ENCODE data around the gene CYP19A1. TPM values are rescaled to one million over a fixed set of nuclear protein-coding genes. Genes with fewer than 3 reads are reported as not detected.

Gene CYP19A1
- total and polyA plus RNA-seq, 2 experiments from 2014 or later: 1.4 to 35.4 TPM

DNA sequence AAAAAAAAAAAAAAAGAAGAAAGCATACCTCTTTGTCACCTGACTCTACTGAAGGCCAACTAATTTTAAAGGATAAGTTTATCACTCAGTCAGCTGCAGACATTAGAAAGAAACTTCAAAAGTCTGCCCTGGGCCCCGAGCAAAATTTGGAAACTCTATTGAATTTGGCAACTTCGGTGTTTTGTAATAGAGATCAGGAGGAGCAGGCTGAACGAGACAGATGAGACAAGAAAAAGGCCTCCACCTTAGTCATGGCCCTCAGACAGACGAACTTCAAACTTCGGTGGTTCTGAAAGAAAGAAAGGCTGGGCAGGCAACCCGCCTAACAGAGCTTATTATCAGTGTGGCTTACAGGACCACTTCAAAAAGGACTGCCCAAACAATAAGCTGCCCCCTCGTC, 21.6 kb upstream of the CYP19A1 start:
- no peak overlapping the region for H3K4me2 ChIP-seq
- no peak overlapping the region for H2AFZ ChIP-seq
- H3K4me1 ChIP-seq (ENCODE audit: insufficient read depth): no peaks in the 10 kb centered on the region
- no peaks in the 10 kb centered on the region for H3K79me2 ChIP-seq
- no peaks in the 10 kb centered on the region for H3K9me3 ChIP-seq (ENCODE audit: low read depth)
- no peaks in the 10 kb centered on the region for H4K20me1 ChIP-seq (ENCODE audit: insufficient read depth, poor library complexity, severe bottlenecking)
- TF ChIP-seq, protein P1, sequence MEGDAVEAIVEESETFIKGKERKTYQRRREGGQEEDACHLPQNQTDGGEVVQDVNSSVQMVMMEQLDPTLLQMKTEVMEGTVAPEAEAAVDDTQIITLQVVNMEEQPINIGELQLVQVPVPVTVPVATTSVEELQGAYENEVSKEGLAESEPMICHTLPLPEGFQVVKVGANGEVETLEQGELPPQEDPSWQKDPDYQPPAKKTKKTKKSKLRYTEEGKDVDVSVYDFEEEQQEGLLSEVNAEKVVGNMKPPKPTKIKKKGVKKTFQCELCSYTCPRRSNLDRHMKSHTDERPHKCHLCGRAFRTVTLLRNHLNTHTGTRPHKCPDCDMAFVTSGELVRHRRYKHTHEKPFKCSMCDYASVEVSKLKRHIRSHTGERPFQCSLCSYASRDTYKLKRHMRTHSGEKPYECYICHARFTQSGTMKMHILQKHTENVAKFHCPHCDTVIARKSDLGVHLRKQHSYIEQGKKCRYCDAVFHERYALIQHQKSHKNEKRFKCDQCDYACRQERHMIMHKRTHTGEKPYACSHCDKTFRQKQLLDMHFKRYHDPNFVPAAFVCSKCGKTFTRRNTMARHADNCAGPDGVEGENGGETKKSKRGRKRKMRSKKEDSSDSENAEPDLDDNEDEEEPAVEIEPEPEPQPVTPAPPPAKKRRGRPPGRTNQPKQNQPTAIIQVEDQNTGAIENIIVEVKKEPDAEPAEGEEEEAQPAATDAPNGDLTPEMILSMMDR (IDR thresholded peaks at IDR 0.05; ENCODE audit: poor library complexity): no peak
- TF ChIP-seq EZH2 (IDR thresholded peaks at IDR 0.05; ENCODE audit: borderline replicate concordance) (no peak), EZH2phosphoT487 (IDR thresholded peaks at IDR 0.05; ENCODE audit: low read depth, severe bottlenecking, unreplicated experiment) (no peak)
- no peak overlapping the region for H3K27ac ChIP-seq
- DNase-seq (ENCODE audit: low spot score): no peak
- no peak overlapping the region for H3K4me3 ChIP-seq
- 89% methylated on average over 7 of the region's 7 CpGs for WGBS (ENCODE audit: low lambda C conversion rate, missing lambda C conversion rate)
- no peaks in the 10 kb centered on the region for H3K27me3 ChIP-seq
- no peaks in the 10 kb centered on the region for H3K36me3 ChIP-seq (replicated peaks; ENCODE audit: insufficient read depth, low read depth)
- H3K9me2 ChIP-seq (replicated peaks; ENCODE audit: insufficient read depth): no peaks in the 10 kb centered on the region

DNA sequence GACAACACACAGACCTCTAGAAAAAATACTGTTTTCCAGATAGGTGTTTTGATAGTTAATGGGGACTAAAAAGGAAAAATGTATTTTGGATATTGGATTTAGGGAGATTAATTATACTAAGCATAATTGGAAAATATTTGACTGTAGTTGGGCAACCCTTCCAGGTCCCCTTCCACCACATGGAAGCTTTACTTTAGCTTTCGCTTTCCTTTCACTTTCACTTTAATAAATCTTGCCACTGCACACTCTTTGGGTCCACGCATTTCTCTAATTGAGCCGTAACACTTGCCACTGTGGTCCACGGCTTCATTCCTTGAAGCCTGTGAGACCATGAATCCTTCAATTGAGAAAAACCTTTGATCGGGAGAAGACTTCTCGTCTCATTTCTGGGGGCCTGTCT, 18.6 kb upstream of the CYP19A1 start:
- no peaks in the 10 kb centered on the region for H3K27me3 ChIP-seq
- no peak overlapping the region for H3K27ac ChIP-seq
- H3K4me3 ChIP-seq: no peak overlapping the region
- DNase-seq (ENCODE audit: low spot score): no peak
- H3K9me2 ChIP-seq (replicated peaks; ENCODE audit: insufficient read depth): no peaks in the 10 kb centered on the region
- TF ChIP-seq EZH2 (IDR thresholded peaks at IDR 0.05; ENCODE audit: borderline replicate concordance) (no peak), EZH2phosphoT487 (IDR thresholded peaks at IDR 0.05; ENCODE audit: low read depth, severe bottlenecking, unreplicated experiment) (no peak)
- TF ChIP-seq, protein P1 (IDR thresholded peaks at IDR 0.05; ENCODE audit: poor library complexity): no peak
- H3K4me2 ChIP-seq: no peak overlapping the region
- H3K36me3 ChIP-seq (replicated peaks; ENCODE audit: insufficient read depth, low read depth): no peaks in the 10 kb centered on the region
- no peaks in the 10 kb centered on the region for H3K79me2 ChIP-seq
- 94% methylated on average over 6 of the region's 6 CpGs for WGBS (ENCODE audit: low lambda C conversion rate, missing lambda C conversion rate)
- H4K20me1 ChIP-seq (ENCODE audit: insufficient read depth, poor library complexity, severe bottlenecking): no peaks in the 10 kb centered on the region
- no peak overlapping the region for H2AFZ ChIP-seq
- no peaks in the 10 kb centered on the region for H3K9me3 ChIP-seq (ENCODE audit: low read depth)
- H3K4me1 ChIP-seq (ENCODE audit: insufficient read depth): no peaks in the 10 kb centered on the region

DNA sequence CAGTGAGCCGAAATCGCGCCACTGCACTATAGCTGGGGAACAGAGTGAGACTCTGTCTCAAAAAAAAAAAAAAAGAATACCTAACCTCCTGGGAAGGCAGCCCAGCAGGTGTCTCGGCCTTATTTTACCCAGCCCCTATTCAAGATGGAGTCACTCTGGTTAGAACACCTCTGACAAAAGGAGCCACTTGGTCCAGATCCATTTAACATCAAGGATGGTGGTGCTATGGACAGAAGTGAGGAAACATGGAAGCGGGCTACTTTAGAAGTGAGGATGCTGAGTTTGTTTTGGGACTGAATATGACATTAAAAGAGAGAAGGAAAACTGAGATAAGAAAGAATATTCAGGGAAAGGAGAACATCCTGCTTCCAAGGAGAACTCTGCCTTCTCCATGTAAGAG, 17.8 kb upstream of the CYP19A1 start:
- TF ChIP-seq, protein P1 (IDR thresholded peaks at IDR 0.05; ENCODE audit: poor library complexity): no peak
- TF ChIP-seq EZH2phosphoT487 (IDR thresholded peaks at IDR 0.05; ENCODE audit: low read depth, severe bottlenecking, unreplicated experiment) (no peak), EZH2 (IDR thresholded peaks at IDR 0.05; ENCODE audit: borderline replicate concordance) (no peak)
- H3K27ac ChIP-seq: no peak overlapping the region
- H3K4me3 ChIP-seq: no peak overlapping the region
- DNase-seq (ENCODE audit: low spot score): no peak
- H3K4me2 ChIP-seq: no peak overlapping the region
- H4K20me1 ChIP-seq (ENCODE audit: insufficient read depth, poor library complexity, severe bottlenecking): no peaks in the 10 kb centered on the region
- no peaks in the 10 kb centered on the region for H3K79me2 ChIP-seq
- no peaks in the 10 kb centered on the region for H3K4me1 ChIP-seq (ENCODE audit: insufficient read depth)
- 95% methylated on average over 5 of the region's 5 CpGs for WGBS (ENCODE audit: low lambda C conversion rate, missing lambda C conversion rate)
- no peaks in the 10 kb centered on the region for H3K27me3 ChIP-seq
- no peaks in the 10 kb centered on the region for H3K36me3 ChIP-seq (replicated peaks; ENCODE audit: insufficient read depth, low read depth)
- no peaks in the 10 kb centered on the region for H3K9me3 ChIP-seq (ENCODE audit: low read depth)
- H2AFZ ChIP-seq: no peak overlapping the region
- H3K9me2 ChIP-seq (replicated peaks; ENCODE audit: insufficient read depth): no peaks in the 10 kb centered on the region

DNA sequence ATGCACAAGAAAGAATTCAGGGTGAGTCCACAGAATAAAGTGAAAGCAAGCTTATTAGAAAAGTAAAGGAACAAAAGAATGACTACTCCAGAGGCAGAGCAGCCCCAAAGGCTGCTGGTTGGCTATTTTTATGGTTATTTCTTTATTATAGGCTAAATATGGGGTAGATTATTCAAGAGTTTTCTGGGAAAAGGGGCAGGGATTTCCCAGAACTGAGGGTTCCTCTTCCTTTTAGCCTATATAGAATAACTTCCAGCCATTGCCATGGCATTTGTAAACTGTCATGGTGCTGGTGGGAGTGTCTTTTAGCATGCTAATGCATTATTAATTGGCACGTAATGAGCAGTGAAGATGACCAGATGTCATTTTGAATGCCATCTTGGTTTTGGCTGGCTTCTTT, 16.7 kb upstream of the CYP19A1 start:
- 100% methylated on average over 1 of the region's 1 CpG for WGBS (ENCODE audit: low lambda C conversion rate, missing lambda C conversion rate)
- H3K79me2 ChIP-seq: no peaks in the 10 kb centered on the region
- H3K9me3 ChIP-seq (ENCODE audit: low read depth): no peaks in the 10 kb centered on the region
- no peak for DNase-seq (ENCODE audit: low spot score)
- H2AFZ ChIP-seq: no peak overlapping the region
- no peaks in the 10 kb centered on the region for H3K27me3 ChIP-seq
- no peak overlapping the region for H3K27ac ChIP-seq
- H3K4me3 ChIP-seq: no peak overlapping the region
- H3K9me2 ChIP-seq (replicated peaks; ENCODE audit: insufficient read depth): no peaks in the 10 kb centered on the region
- TF ChIP-seq EZH2phosphoT487 (IDR thresholded peaks at IDR 0.05; ENCODE audit: low read depth, severe bottlenecking, unreplicated experiment): no peak
- no peak for TF ChIP-seq EZH2 (IDR thresholded peaks at IDR 0.05; ENCODE audit: borderline replicate concordance)
- TF ChIP-seq, protein P1 (IDR thresholded peaks at IDR 0.05; ENCODE audit: poor library complexity): no peak
- H3K4me1 ChIP-seq (ENCODE audit: insufficient read depth): no peaks in the 10 kb centered on the region
- no peaks in the 10 kb centered on the region for H3K36me3 ChIP-seq (replicated peaks; ENCODE audit: insufficient read depth, low read depth)
- H3K4me2 ChIP-seq: no peak overlapping the region
- no peaks in the 10 kb centered on the region for H4K20me1 ChIP-seq (ENCODE audit: insufficient read depth, poor library complexity, severe bottlenecking)
